22Rv1 (cell line): ENCODE results near the gene ADAMTS16.

Source experiments
- H3K27ac ChIP-seq: fragments of 450-650 bp; 2 replicates; pipeline ENCODE4 v1.5.1; 2017
- CTCF ChIP-seq: fragments of 450-650 bp; IDR thresholded peaks from 2 replicates; pipeline ENCODE4 v1.5.1; 2017; ENCODE audit warnings: mild to moderate bottlenecking
- ZFX ChIP-seq: fragments of 450-650 bp; IDR thresholded peaks from 2 replicates; pipeline ENCODE4 v1.6.1; 2017; ENCODE audit warnings: antibody characterized with exemption, borderline replicate concordance

ADAMTS16 gene

GRCh38 chr5:5304361-5305020 is 164.4 kb downstream of the ADAMTS16 start:
- H3K27ac ChIP-seq: no peak overlapping the region
- TF ChIP-seq ZFX: no peak
- TF ChIP-seq CTCF: no peak

- no peak overlapping the region for H3K27ac ChIP-seq
- TF ChIP-seq ZFX: no peak
- no peak for TF ChIP-seq CTCF
Observed at GRCh38 chr5:5306696-5307095, 166.6 kb downstream of the ADAMTS16 start.

- H3K27ac ChIP-seq: no peak overlapping the region
- TF ChIP-seq ZFX (no peak), CTCF (no peak)
Observed at GRCh38 chr5:5308319-5308718, 168.2 kb downstream of the ADAMTS16 start.

GRCh38 chr5:5309645-5310044 is 169.5 kb downstream of the ADAMTS16 start:
- no peak overlapping the region for H3K27ac ChIP-seq
- TF ChIP-seq CTCF (no peak), ZFX (no peak)

GRCh38 chr5:5313101-5313635 is 173.0 kb downstream of the ADAMTS16 start:
- H3K27ac ChIP-seq: no peak overlapping the region
- no peak for TF ChIP-seq ZFX

- TF ChIP-seq ZFX (no peak), CTCF (no peak)
- no peak overlapping the region for H3K27ac ChIP-seq
Observed at GRCh38 chr5:5314166-5314565, 174.0 kb downstream of the ADAMTS16 start.

- TF ChIP-seq CTCF (no peak), ZFX (no peak)
- H3K27ac ChIP-seq: no peak overlapping the region
Observed at GRCh38 chr5:5314626-5315025, 174.5 kb downstream of the ADAMTS16 start.
